Measurements from ENCODE around the gene TGM2.

The TGM2 gene

DNA sequence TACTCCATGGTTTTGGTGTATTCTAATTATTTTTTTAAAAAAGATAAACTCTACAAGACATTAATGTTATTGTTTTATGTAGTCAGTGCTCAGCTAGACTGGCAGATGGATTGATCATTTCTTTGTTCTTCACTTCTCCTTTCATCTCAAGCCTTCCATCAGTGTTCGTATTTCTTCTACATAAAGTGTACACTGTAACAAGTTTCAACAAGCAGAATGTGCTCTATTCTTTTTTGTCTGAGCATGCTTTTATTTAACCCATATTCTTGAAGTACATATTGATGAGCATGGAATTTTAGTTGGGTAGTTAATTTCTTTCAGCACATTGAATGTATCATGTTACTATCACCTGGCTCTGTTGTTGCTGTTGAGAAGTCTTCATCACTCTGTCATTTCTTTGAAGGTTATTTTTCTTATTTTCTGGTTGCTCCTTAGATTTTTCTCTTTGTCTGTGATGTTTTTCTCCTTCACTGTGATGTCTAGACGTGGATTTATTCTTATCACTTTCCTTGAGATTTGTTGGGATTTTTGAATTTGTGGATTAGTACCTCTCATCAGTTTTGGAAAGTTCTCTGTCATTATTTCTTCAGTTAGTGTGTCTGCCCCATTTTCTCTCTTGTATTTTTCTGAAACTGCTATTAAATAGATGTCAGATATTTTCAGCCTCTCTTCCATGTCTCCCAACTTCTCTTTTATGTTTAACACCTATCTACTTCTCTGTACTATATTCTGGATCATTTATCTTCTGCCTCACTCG lies 48.5 kb downstream of the TGM2 start:
- no peak for DNase-seq (ENCODE audit: extremely low read depth, low read depth)
- no peak for TF ChIP-seq CTCF (IDR thresholded peaks at IDR 0.05; ENCODE audit: low read depth, low read length)

- no peak for TF ChIP-seq CTCF (IDR thresholded peaks at IDR 0.05; ENCODE audit: low read depth, low read length)
- DNase-seq (ENCODE audit: extremely low read depth, low read depth) = no peak
Observed at GRCh38 chr20:38115896-38116295, 49.2 kb downstream of the TGM2 start.

DNA sequence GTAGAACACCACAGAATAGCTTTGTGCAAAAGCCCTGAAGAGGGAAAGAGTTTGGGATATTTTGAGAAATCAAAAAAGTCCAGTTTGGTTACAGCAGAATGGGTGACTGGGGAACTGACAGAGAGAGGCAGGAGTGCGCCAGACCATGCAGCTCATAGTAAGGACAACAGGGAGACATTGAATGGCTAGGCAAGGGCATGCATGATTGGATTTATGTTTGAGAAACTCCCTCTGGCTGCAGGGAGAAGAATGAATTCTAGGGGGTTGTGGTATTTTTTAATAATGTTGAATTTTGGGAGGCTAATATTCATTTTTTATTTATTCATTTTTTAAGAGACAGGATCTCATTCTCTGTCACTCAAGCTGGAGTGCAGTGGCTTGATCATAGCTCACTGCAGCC lies 49.9 kb downstream of the TGM2 start:
- DNase-seq (ENCODE audit: extremely low read depth, low read depth) = no peak
- TF ChIP-seq CTCF (IDR thresholded peaks at IDR 0.05; ENCODE audit: low read depth, low read length) = no peak

DNA sequence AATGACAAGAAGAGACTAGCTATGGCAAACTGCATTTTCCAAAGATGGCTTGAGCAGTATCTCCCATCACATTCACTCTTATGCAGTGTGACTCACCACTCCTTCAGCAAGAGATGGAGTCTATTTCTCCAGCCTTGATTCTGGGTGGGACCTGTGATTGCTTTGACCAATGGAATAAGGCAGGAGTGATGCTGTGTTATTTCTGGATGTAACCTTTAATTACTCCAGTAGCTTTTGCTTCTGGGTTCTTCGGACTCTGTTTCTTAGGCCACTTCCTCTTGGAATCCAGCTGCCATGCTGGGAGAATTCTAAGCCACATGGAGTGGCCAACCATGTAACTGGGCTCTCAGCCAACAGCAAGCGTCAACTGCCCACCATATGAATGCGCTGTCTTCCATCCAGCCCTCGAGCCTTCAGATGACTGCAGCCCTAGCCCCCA lies 50.7 kb downstream of the TGM2 start:
- TF ChIP-seq CTCF (IDR thresholded peaks at IDR 0.05; ENCODE audit: low read depth, low read length) = no peak
- DNase-seq (ENCODE audit: extremely low read depth, low read depth) = no peak

GRCh38 chr20:38113401-38114325 lies 51.4 kb downstream of the TGM2 start:
- TF ChIP-seq CTCF (IDR thresholded peaks at IDR 0.05; ENCODE audit: low read depth, low read length) = peak; percentile 18
- no peak for DNase-seq (ENCODE audit: extremely low read depth, low read depth)

GRCh38 chr20:38112930-38113294 lies 52.2 kb downstream of the TGM2 start:
- no peak for TF ChIP-seq CTCF (IDR thresholded peaks at IDR 0.05; ENCODE audit: low read depth, low read length)
- DNase-seq (ENCODE audit: extremely low read depth, low read depth) = no peak

All from AG09319 (cell line).